ENCODE data around the gene GNG3. TPM values are rescaled to one million over a fixed set of nuclear protein-coding genes. Genes with fewer than 3 reads are reported as not detected.

Gene GNG3
- total RNA-seq, 1 experiment from 2014 or later = not detected

- TF ChIP-seq CTCF (IDR thresholded peaks at IDR 0.05 in 2 of 3, conservative IDR thresholded peaks at IDR 0.05 in 1 of 3; ENCODE audit: borderline replicate concordance in 1 of 3, insufficient read depth in 1 of 3, low read depth in 2 of 3, low read length in 2 of 3) (no peak), SP1 (IDR thresholded peaks at IDR 0.05; ENCODE audit: low read depth) (no peak), FOSL1 (IDR thresholded peaks at IDR 0.05; ENCODE audit: low read depth) (no peak), MAX (IDR thresholded peaks at IDR 0.05) (no peak)
Measured at GRCh38 chr11:62678433-62678769, 29.1 kb upstream of the GNG3 start (continued).

- DNase-seq (ENCODE audit: low read depth, low spot score) (peak; percentile 64), ATAC-seq (peak; percentile 73)
- RAD21 ChIA-PET (ENCODE audit: low non-redundant PET in 1 of 2, low total read pairs in 2 of 2, uncharacterized antibody in 2 of 2, unreplicated experiment in 2 of 2) = interaction anchor here in 1 of 2 experiments (0.6 kb wide), 1 partner anchor 123 kb away, joined by 4 read pairs; no protein-coding TSS in a partner anchor
- H3K36me3 ChIP-seq (ENCODE audit: control insufficient read depth in 1 of 2, insufficient read depth in 2 of 2, low read length in 2 of 2) = peaks cover 4 to 11% of the 10 kb centered on the region in 2 experiments; a peak in 3 of 4 replicates
- peaks cover 42% of the 10 kb centered on the region for H3K79me2 ChIP-seq (ENCODE audit: insufficient read depth, low read length)
- peak within 1 kb of the TSS; percentile 84 for H3K9ac ChIP-seq (ENCODE audit: low read length)
- peaks cover 23 to 44% of the 10 kb centered on the region in 2 experiments for H3K4me1 ChIP-seq (ENCODE audit: control insufficient read depth in 1 of 2, insufficient read depth in 2 of 2, low read length in 2 of 2)
- no peaks in the 10 kb centered on the region for H4K20me1 ChIP-seq (ENCODE audit: insufficient read depth)
- H3K27me3 ChIP-seq (ENCODE audit: insufficient read depth, low read length) = no peaks in the 10 kb centered on the region
- peak within 1 kb of the TSS; percentile 43 for H2AFZ ChIP-seq (ENCODE audit: low read depth, low read length, poor library complexity, severe bottlenecking)
- intact Hi-C loops (cut with micrococcal nuclease) = loop anchor here (10.0 kb wide), 1 partner anchor 86 kb away; the partner anchor contains the start of gene POLR2G
- POLR2A ChIA-PET = interaction anchor here (0.7 to 3.0 kb wide), 4 partner anchors 11 to 162 kb away, joined by 3 to 16 read pairs (median 9); partner anchors contain the start of gene MTA2
- no peaks in the 10 kb centered on the region for H3K9me3 ChIP-seq (ENCODE audit: control insufficient read depth in 1 of 2, insufficient read depth in 1 of 2, low read depth in 1 of 2, low read length in 2 of 2)
- TSS peak; percentile 80 for BruUV-seq (replicated peaks)
- 0 out of 2 replicates have a peak, but pooled peaks have one; percentile 25 for TF ChIP-seq ZFX (IDR thresholded peaks at IDR 0.05)
- TF ChIP-seq EZH2phosphoT487 (IDR thresholded peaks at IDR 0.05; ENCODE audit: borderline replicate concordance) = no peak
- peak; percentile 73 for TF ChIP-seq TCF7L2 (IDR thresholded peaks at IDR 0.05; ENCODE audit: borderline replicate concordance, extremely low read depth, insufficient read depth, insufficient read length)
- TF ChIP-seq YY1 (IDR thresholded peaks at IDR 0.05; ENCODE audit: extremely low read depth, insufficient replicate concordance, low read depth, low read length) = peak; percentile 21
- peak; percentile 82 for TF ChIP-seq POLR2AphosphoS5 (IDR thresholded peaks at IDR 0.05; ENCODE audit: low read depth, low read length)
- peak; percentile 80 for TF ChIP-seq ZBTB33 (IDR thresholded peaks at IDR 0.05; ENCODE audit: extremely low read depth, insufficient replicate concordance, low read length)
- H3K4me3 ChIP-seq (replicated peaks in 1 of 2; ENCODE audit: low read depth in 1 of 2, low read length in 2 of 2) = peak within 1 kb of the TSS; percentile 80 to 87
- CTCF ChIA-PET = interaction anchor here (0.7 to 3.1 kb wide), 2 partner anchors 58 to 284 kb away, joined by 3 to 8 read pairs; no protein-coding TSS in a partner anchor
- peak within 1 kb of the TSS; percentile 82 for H3K27ac ChIP-seq (ENCODE audit: low read depth, low read length)
- H3K4me2 ChIP-seq (ENCODE audit: low read length) = peak within 1 kb of the TSS; percentile 95
- no peaks in the 10 kb centered on the region for H3K9me2 ChIP-seq (ENCODE audit: insufficient read depth)
Measured at GRCh38 chr11:62678770-62679696, 28.4 kb upstream of the GNG3 start, which contains the start of gene UBXN1. TSS of gene UBXN1 (minus strand) at chr11:62679073. CDS start at chr11:62678923, 150 bp downstream.

All from HCT116 (cell line).